Thoracic aorta (tissue), 2 donors: ENCODE results near the gene NOTCH1. TPM values are rescaled to one million over a fixed set of nuclear protein-coding genes. Genes with fewer than 3 reads are reported as not detected.
A peak's percentile ranks its signal among the peaks of the same experiment; 100 is the strongest.

Experiments used
- ATAC-seq: fragments of 150-250 bp; one replicate; pipeline ENCODE4 v1.8.0; 2017; ENCODE audit warnings: low read depth; ENCODE audit not compliant: insufficient number of reproducible peaks, low FRiP score
- DNase-seq: peaks from one replicate; pipeline ENCODE4 v3.0.0-alpha.2; 2020; ENCODE audit warnings: low spot score
- H3K27ac ChIP-seq, 2 donors: fragments of 200-600 bp; sonication (generic); 1 replicate in 1 of 2; 2 replicates in 1 of 2; pipeline ENCODE4 v1.5.1; 2016; ENCODE audit warnings: mild to moderate bottlenecking in 2 of 2, moderate library complexity in 2 of 2
- H3K27me3 ChIP-seq: fragments of 200-600 bp; sonication (generic); replicated peaks from 2 replicates; pipeline ENCODE4 v1.6.0; 2016; ENCODE audit warnings: mild to moderate bottlenecking; ENCODE audit not compliant: insufficient read depth
- H3K36me3 ChIP-seq: fragments of 200-600 bp; sonication (generic); one replicate; pipeline ENCODE4 v1.5.1; 2016
- H3K4me1 ChIP-seq, 2 donors: fragments of 200-600 bp; sonication (generic); 1 replicate in 1 of 2; 2 replicates in 1 of 2; pipeline versions ENCODE4 v1.5.1 to v1.6.0; 2016; ENCODE audit warnings: low read depth in 2 of 2, mild to moderate bottlenecking in 1 of 2; ENCODE audit not compliant: control insufficient read depth in 1 of 2
- H3K4me3 ChIP-seq: fragments of 200-600 bp; sonication (generic); 2 replicates; pipeline ENCODE4 v1.5.1; 2016; ENCODE audit warnings: mild to moderate bottlenecking
- H3K9me3 ChIP-seq: fragments of 200-600 bp; sonication (generic); 2 replicates; pipeline ENCODE4 v1.5.1; 2016
- CTCF ChIP-seq: fragments of 200-600 bp; sonication (generic); IDR thresholded peaks from one replicate; pipeline ENCODE4 v1.5.1; 2019; ENCODE audit warnings: antibody characterized with exemption
- total RNA-seq, 2 donors: library from RNA; depleted of rRNA; stranded (reverse); fragments of >200 nt; gene quantifications; one replicate each; pipeline versions ENCODE4 v1.1.0 to v1.2.3, GENCODE V29; 2016

The NOTCH1 gene
- total RNA-seq, 2 donors from 2014 or later = 40.9 to 48.1 TPM

GRCh38 chr9:136485049-136486045 lies 60.5 kb downstream of the NOTCH1 start:
- H3K27me3 ChIP-seq = no peaks in the 10 kb centered on the region
- ATAC-seq (no peak), DNase-seq (peak; percentile 45)
- H3K36me3 ChIP-seq = no peaks in the 10 kb centered on the region
- no peak overlapping the region for H3K27ac ChIP-seq
- TF ChIP-seq CTCF = peak; percentile 92
- H3K4me3 ChIP-seq = no peak overlapping the region
- no peaks in the 10 kb centered on the region for H3K9me3 ChIP-seq
- peaks cover 12 to 32% of the 10 kb centered on the region in 2 donors for H3K4me1 ChIP-seq

- H3K9me3 ChIP-seq = no peaks in the 10 kb centered on the region
- no peaks in the 10 kb centered on the region for H3K27me3 ChIP-seq
- no peak for TF ChIP-seq CTCF
- H3K4me3 ChIP-seq = peak overlapping the region; percentile 87
- H3K27ac ChIP-seq = peak overlapping the region; percentile 100
- H3K36me3 ChIP-seq = no peaks in the 10 kb centered on the region
- DNase-seq = no peak
- peaks cover 12 to 32% of the 10 kb centered on the region in 2 donors for H3K4me1 ChIP-seq
- no peak for ATAC-seq
These were observed 61.4 kb downstream of the NOTCH1 start for GRCh38 chr9:136484153-136485048.

- Histone ChIP-seq H3K36me3 (no peaks in the 10 kb centered on the region), H3K9me3 (no peaks in the 10 kb centered on the region), H3K4me3 (peak overlapping the region; percentile 87), H3K4me1 (peaks cover 12 to 32% of the 10 kb centered on the region in 2 donors), H3K27ac (peak overlapping the region; percentile 100), H3K27me3 (no peaks in the 10 kb centered on the region)
- no peak for TF ChIP-seq CTCF
- ATAC-seq (peak; percentile 44), DNase-seq (peak; percentile 53)
These were observed 62.2 kb downstream of the NOTCH1 start for GRCh38 chr9:136483589-136484152.

GRCh38 chr9:136482793-136483588 lies 62.9 kb downstream of the NOTCH1 start, which contains the start of gene SEC16A:
Gene SEC16A, minus strand, starts transcription at chr9:136483040. Its CDS starts 5,425 bp downstream, at chr9:136477615.
- TF ChIP-seq CTCF = no peak

More at GRCh38 chr9:136482793-136483588, 62.9 kb downstream of the NOTCH1 start, which contains the start of gene SEC16A:
- Histone ChIP-seq H3K4me1 (peaks cover 12 to 26% of the 10 kb centered on the region in 2 donors), H3K9me3 (no peaks in the 10 kb centered on the region), H3K27me3 (no peaks in the 10 kb centered on the region), H3K27ac (peak within 1 kb of the TSS; percentile 100), H3K36me3 (no peaks in the 10 kb centered on the region), H3K4me3 (peak within 1 kb of the TSS; percentile 100)
- DNase-seq = peak; percentile 96
- peak; percentile 83 for ATAC-seq
